ENCODE data around the gene CCDC144A.
"Not testable (repeated sequence)": the region's sequence is repeated elsewhere in the genome, so short reads cannot be mapped to it uniquely, and the experiment has no call there.

Gene CCDC144A, protein sequence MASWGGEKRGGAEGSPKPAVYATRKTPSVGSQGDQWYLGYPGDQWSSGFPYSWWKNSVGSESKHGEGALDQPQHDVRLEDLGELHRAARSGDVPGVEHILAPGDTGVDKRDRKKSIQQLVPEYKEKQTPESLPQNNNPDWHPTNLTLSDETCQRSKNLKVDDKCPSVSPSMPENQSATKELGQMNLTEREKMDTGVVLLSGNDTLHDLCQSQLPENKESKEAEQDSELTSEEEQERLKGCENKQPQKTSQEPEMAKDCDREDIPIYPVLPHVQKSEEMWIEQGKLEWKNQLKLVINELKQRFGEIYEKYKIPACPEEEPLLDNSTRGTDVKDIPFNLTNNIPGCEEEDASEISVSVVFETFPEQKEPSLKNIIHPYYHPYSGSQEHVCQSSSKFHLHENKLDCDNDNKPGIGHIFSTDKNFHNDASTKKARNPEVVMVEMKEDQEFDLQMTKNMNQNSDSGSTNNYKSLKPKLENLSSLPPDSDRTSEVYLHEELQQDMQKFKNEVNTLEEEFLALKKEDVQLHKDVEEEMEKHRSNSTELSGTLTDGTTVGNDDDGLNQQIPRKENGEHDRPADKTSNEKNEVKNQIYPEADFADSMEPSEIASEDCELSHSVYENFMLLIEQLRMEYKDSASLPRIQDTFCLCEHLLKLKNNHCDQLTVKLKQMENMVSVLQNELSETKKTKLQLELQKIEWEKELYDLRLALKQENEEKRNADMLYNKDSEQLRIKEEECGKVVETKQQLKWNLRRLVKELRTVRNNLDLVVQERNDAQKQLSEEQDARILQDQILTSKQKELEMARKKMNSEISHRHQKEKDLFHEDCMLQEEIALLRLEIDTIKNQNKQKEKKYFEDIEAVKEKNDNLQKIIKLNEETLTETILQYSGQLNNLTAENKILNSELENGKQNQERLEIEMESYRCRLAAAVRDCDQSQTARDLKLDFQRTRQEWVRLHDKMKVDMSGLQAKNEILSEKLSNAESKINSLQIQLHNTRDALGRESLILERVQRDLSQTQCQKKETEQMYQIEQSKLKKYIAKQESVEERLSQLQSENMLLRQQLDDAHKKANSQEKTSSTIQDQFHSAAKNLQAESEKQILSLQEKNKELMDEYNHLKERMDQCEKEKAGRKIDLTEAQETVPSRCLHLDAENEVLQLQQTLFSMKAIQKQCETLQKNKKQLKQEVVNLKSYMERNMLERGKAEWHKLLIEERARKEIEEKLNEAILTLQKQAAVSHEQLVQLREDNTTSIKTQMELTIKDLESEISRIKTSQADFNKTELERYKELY (N-terminal part only)

DNA sequence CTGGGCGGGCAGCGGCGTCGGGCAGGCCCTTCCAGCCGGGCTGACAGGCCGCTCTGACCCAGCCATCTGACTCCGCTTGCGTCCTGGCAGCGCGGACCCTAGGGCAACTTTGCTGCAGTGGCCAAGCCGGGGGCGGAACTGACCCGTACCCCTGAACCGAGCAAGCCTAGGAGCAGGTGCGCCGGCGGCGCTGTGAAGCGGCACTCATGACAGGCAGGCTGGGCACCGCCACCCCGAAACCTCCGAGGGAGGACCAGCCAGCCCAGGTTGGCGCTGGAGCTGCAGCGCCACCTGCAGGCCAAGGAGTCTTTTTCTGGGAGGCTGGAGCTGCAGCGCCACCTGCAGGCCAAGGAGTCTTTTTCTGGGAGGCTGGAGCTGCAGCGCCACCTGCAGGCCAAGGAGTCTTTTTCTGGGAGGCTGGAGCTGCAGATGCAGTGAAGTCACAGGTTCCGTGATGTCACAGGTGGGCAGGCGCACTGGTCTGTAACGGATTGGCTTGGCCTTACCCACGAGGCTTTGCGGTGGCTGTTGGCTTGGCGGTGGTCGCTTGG, at the start of gene CCDC144A:
TSS of gene CCDC144A (plus strand) at position 511 of the 551 bp plus-strand sequence. CDS start 160 bp downstream, outside the sequence.
- not testable (repeated sequence) for DNase-seq

DNA sequence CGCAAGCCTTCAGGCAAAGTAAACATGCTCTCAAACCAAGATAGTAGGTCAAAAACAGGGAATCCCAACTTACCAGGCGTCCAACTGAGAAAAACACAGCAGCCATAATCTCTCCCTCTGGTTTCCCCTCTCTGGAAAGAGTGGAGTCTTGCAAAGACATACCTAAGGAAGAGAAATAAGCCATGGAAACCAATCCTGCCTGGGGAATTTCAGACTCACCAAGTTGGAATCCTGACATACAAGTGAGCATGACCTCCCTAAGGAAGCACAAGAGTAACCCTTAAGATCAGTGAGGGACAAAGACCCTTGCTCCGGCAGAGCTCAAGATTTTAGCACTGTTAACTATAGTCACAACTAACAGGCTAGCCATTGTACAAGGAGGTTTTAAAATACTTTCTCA, 40.5 kb upstream of the CCDC144A start:
- no peak for DNase-seq

DNA sequence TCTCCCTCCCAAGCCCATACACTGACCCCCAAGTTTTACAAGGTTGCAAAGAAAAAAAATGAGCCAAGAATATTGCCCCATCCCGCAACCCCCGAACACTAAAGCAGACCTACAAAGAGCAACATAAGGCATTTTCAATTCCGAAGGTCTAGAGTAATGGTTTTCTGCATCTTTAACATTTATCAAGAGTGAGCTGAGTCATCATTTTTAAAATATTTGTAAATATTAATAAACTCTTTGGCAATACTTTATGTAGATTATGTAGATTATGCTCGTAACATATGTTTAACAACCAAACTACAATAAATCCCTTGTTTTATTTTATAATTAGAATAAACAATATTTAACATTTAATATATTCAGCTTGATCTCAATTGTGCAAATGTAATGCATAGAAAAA, 37.8 kb upstream of the CCDC144A start:
- no peak for DNase-seq

DNA sequence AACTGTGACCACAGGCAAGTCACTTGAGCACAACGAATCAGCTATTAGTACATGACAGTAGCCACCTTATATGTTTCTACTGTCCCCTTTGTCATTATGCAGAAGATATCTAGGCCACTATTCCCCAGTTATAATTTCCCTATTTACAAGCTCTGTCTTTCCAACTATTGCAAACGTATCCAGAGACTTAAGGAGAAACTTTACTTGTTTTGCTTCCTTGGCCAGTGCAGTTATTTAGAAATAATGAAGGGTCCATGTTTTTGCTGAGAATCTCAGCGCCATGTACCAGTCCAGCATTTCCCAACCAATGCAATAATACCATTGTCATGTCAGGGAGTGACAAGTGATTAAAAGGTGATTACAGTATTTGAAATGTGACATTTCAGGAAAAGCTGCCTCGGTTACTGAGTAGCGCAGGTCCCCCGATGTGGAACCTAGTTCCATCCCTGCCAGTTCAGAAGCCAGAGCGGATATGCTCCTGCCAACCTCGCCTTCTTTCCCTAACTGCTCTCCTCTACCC, 37.1 kb upstream of the CCDC144A start:
- DNase-seq: no peak

DNA sequence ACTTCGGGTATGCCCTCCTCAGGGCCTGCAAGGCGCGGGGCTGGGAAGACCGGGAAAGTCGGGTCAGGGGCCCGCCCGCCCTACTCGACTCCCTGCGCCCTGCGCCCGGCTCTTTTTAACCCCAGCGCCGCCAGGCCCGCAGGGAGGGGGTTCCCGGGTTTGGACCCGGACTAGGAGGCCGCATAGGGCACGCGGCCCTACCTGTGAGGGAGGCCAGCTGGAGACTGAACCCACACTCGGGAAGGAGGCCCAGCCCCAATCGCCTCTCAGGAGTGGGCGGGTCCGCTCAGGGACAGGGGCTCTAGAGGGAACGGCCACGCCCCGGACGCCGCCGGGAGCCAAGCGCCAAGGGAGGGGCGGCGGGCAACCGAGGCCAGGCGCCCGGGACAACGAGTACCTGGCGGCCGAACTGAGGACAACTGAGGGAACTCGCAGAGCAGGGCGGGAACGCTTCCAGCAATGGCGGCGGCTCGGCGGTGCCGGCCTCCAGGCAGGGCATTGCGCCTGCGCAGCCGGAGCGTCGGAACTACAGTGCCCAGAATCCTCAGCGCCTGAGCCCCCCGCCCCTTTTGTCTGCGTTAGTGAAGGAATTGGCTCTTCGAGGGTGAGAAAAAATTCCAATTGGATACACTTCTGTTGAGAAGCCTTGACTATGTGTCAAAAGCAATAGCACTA, 36.5 kb upstream of the CCDC144A start, which contains the start of gene ZNF624:
TSS of gene ZNF624 (minus strand) at position 484 of the 675 bp plus-strand sequence.
- peak; percentile 88 to 92 for DNase-seq

DNA sequence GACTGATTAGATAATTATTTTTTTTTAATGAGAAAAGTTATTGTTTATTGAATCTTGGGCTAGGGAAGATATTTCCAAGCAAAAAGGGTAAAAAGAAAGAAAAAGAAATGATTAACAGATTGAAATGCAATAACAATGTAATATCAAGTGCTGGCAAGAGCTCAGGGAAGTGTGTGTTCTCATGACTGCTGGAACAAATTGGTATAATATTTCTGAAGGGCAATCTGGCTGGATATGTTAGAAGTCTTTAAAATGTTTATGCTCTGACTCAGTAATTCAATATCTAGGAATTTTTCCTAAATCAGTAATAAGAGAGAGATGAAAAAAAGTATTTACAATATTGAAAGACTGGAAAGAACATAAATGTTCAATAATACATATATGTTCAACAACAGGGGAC, 28.8 kb upstream of the CCDC144A start:
- no peak for DNase-seq

DNA sequence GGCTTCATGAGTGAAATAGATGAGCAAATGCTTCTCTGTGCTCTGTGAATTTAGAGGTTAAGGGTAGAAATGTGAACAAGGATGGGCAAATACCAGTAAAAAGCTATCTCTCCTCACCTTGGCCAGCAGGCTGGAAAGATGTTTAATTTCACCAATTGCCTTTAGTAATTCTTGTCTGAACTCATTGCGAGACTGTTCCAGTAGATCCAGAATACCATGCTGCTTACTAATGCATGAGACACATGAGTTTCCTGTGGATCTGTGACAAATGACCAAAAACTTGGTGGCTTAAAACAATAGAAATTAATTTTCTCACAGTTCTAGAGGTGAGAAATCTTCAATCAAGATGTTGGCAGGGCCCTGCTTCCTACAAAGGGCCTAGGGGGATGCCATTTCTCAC, 27.1 kb upstream of the CCDC144A start:
- no peak for DNase-seq

DNA sequence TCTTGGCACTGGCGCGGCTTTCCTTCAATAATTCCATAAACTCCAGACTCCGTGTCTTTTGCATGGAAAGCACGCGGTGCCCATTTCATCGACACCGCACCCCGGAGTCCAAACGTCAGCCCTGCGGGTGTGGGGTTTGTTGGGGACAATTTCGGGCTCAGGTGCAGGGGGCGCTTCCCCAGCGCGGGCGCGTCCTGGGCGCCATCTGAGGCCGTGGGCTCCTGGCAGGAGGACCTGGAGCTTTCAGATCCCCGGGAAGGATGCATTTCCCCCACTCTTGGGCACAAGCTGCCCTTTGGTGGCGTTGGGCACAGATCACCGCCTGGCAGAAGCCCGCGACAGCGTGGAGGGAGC, 23.5 kb upstream of the CCDC144A start:
- DNase-seq: not testable (repeated sequence)

DNA sequence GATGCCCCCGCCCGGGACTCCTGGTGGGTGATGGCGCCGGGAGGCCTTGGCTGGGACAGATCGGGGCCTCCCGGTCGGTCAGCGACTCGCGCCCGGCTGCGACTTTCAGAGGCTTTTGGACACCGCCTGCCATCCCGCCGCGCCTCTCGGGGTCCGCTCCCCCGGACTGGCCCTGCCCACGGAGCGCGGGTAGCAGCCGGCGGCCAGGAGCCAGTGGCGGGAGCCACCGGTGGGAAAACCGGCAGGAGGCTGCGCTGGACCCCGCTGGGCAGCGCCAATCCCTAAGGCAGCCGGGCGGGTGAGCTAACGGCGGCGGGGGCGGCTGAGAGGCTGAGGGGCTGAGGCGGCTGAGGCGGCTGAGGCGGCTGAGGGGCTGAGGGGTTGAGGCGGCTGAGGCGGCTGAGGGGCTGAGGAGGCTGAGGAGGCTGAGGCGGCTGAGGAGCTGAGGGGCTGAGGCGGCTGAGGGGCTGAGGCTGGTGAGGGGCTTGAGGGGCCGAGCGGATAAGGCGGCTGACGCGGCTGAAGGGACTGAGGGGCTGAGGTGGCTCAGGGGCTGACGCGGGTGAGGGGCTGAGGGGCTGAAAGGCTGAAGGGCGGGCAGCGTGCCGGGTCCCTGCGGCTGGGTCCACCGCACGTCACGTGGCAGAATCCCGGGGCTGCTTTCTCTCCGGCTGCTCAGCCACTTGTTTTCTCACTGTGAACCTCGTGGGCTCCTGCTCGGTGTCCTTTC, 23.0 kb upstream of the CCDC144A start:
- DNase-seq: peak in 1 of 2 experiments; percentile 5

DNA sequence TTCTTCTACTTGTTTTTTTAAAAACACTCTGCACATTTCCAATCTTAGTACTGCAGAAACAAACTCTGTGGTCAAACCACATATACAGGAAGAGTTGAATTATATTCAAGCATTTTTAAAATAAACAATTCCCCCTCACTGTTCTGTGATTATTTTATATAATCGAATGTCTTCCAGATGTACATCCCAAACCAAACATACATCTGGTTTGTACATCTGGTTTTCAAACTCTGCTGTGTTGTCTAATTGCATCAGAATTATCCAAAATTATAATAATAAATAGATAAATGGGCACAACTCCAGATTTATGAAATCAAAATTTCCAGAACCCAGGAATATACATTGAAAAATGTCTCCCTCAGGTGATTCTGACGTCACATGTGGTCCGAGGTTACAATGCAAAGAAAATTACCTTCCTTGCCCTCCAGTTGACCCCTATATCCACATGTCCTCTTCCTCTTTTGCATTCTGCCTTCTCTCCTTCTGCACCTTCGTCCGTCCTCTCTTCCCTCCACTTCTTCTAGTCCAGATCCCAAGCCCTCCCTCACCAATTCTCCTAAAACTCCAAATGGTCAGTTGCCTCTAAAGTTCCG, 13.3 kb upstream of the CCDC144A start:
- no peak for DNase-seq

DNA sequence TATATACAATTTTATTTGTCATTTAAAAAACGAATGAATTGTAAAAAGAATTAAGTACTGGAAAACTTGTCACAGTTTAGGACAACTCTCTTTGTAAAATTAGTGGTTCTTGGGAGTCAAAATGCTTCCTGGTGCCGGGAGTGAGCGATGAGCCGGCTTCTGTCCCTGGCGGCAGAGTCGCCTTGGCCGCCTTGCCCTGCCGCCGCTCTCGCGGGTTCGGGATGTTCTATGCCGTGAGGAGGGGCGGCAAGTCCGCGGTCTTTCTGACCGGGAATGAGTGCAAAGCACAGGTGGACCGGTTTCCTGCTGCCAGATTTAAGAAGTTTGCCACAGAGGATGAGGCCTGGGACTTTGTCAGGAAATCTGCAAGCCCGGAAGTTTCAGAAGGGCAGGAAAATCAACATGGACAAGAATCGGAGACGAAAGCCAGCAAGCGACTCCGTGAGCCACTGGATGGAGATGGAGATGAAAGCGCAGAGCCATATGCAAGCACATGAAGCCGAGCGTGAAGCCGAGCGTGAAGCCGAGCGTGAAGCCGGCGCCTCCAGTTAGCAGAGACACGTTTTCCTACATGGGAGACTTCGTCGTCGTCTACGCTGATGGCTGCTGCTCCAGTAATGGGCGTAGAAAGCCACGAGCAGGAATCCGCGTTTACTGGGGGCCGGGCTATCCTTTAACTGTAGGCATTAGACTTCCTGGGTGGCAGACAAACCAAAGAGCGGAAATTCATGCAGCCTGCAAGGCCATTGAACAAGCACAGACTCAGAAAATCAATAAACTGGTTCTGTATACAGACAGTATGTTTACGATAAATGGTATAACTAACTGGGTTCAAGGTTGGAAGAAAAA, 6.5 kb upstream of the CCDC144A start:
- DNase-seq: not testable (repeated sequence)

DNA sequence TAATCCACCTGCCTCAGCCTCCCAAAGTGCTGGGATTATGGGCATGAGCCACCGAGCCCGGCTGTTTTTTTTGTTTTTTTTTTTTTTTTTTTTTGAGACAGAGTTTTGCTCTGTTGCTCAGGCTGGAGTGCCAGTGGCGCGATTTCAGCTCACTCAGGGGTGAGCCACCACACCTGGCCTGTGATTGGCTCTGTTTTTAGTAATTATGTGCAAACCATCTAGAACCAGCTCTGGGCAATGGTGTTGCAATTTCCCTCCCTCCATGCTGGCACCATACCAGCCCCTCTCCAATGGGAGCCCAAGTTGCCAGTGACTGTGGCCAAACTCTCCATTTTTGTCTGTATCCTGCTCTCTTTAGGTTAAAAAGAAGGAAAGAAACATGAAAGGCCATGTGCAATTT, 4.0 kb upstream of the CCDC144A start:
- not testable (repeated sequence) for DNase-seq

DNA sequence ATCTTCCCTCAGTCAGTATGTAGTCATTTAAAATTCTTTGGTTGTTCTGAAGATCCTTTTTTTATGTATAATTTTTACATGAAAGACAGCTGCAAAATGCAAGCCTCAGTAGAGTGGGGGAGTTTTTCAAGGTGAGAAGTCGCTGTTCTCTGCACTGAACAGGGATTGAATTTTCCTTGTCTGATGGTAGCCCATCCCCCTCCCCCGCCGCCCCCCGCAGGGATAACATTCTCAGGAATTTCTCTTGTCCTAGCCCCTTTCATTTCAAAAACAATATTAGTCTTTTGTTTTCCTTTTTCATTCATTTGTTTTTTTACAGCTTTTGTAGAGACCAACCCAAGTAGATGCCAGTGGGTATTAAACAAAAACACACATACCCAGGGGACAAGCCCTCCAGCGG, 2.9 kb upstream of the CCDC144A start:
- DNase-seq: not testable (repeated sequence)

DNA sequence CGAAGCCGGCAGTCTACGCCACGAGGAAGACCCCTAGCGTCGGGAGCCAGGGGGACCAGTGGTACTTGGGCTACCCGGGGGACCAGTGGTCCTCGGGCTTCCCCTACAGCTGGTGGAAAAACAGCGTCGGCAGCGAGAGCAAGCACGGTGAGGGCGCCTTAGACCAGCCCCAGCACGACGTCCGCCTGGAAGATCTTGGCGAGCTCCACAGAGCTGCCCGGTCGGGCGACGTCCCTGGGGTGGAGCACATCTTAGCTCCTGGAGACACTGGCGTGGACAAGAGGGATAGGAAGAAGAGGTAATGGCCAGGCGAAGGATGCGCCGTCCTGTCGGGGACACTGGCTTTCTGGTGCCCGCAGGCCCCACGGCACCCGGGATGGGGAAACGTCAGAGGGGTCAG, 406 bp downstream of the CCDC144A start:
- not testable (repeated sequence) for DNase-seq

DNA sequence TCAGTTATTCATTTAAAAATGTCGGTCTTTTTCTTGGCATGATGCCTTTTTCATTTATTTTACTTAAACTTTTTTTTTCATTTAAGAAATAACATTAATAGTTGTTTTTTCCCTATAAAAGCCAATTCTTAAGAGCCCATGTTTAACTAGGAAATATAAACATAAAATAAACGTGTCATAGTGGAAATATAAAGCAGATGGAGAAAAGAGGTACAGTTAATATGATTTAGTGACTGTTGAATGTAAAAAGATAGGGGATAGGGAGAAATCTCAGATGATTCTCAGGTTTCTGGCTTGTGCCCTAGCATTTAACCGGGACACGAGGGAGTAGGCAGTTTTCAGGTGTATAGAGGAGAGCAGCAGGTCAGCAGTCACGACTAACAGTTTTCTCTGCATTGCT, 7.6 kb downstream of the CCDC144A start:
- not testable (repeated sequence) for DNase-seq

DNA sequence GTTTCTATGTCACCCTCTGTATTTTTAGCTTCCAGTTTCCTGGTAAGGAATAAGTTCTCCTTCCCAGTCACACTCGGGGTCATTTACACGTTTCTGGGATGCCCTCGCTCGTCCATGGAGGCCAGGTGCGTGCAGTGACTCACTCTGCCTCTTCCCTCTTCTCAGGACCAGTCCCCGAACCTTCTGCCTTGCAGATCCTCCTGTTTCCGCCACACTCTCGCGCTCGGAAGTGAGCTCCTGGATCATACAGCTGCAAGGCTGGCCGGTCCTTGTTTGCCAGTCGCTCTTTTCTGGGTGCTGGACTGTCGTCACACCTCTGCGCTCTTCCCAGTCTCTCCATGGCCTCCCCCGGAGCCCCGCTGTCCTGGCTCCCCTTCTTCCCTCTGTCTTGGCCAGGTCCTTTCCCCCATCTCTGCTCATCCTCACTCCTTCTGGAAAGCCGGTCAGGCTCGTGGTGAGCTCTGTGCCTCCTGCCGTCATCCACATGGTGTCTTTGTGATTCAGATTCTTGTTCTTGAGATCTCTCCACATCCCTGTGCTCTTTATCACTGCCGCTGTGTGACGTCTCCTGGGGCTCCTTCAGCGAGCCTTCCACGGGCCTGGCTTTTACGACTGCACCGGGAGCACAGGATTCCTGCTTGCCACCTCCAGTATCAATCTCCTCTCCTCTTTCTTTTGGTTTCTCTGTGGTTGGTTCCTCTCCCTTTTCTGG, 55.6 kb downstream of the CCDC144A start:
- not testable (repeated sequence) for DNase-seq

DNA sequence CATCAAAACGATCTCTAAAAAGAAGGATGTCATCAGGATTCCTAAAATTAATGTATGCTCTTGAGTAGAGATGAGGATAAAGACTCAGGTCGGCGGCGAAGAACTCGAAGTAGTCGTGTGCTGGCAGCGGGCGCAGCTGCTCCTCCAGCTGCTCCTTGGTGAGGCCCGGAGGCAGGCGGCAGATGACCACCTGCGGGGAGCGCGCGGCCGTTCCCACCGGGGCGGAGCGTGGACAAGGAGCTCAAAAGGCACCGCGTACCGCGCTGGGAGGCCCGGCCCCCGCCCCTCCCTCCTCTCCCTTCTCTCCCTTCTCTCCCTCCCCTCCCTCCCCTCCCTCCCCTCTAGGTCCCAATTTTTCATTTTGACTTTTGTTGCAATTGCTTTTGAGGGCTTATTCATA, 56.5 kb downstream of the CCDC144A start:
- not testable (repeated sequence) for DNase-seq

DNA sequence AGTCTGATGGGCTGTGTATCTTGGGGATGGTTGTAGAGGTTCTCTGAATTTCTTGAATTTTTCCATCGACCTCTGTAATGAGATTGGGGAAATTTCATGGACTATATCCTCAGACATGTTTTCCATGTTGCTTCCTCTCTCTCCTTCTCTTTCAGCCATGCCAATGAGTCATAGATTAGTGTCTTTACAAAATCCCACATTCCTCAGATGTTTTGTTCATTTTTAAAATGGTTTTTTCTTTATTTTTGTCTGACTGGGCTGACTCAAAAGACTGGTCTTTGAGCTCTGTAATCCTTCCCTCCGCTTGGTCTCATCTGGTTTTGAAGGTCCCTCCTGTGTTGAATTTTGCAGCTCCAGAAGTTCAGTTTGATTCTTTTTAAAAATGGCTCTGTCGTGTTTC, 60.5 kb downstream of the CCDC144A start:
- not testable (repeated sequence) for DNase-seq
